Amniotic epithelial cell (primary cell): ENCODE measurements around the gene NIPSNAP2.
"Not testable (repeated sequence)": the region's sequence is repeated elsewhere in the genome, so short reads cannot be mapped to it uniquely, and the experiment has no call there.

Source experiments
- DNase-seq: peaks from one replicate; pipeline ENCODE4 v3.0.0-alpha.2; 2010; ENCODE audit warnings: low read depth

NIPSNAP2 gene

DNA sequence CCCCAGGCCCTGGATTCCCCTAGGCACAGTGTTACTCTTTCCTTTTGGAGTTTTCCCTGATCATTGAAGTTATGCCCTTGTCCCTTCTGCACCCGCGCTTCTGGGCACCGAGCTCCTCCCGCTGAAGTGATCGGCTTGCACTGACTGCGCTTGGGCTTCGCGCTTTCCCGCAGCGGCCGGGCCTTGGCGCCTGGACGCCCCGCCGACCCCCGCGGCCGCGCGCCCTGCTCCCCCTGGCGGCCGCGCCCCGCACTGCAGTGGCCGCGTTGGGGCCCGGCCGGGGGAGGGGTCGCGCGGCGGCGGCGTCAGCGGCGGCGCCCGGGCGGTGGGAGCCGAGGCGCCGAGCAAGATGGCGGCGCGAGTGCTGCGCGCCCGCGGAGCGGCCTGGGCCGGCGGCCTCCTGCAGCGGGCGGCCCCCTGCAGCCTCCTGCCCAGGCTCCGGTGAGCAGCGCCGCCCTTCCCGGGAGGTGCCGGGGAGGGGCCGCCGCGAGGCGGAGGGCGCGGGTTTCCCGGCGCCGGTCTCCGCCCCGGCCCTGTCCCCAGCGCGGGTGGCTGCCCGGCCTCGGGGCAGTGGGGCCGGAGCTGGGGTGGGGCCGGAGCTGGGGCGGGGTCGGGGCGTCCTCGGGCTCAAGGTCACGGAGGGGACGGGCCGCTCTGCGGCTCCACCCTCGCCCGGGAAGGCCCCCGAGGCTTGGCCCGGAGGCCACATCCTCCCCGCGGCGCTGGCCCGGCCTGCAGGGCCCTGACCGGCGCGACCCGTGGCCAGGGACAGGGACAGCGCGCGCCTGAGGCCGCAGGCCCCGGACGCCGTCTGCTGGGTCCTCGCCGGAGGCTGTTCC, at the start of gene NIPSNAP2:
NIPSNAP2 (plus strand) TSS at position 325 of the 839 bp plus-strand sequence; CDS start at position 350, 25 bp downstream.
- peak; percentile 36 for DNase-seq

GRCh38 chr7:55917771-55918170, 46.6 kb upstream of the NIPSNAP2 start:
- DNase-seq = no peak

DNA sequence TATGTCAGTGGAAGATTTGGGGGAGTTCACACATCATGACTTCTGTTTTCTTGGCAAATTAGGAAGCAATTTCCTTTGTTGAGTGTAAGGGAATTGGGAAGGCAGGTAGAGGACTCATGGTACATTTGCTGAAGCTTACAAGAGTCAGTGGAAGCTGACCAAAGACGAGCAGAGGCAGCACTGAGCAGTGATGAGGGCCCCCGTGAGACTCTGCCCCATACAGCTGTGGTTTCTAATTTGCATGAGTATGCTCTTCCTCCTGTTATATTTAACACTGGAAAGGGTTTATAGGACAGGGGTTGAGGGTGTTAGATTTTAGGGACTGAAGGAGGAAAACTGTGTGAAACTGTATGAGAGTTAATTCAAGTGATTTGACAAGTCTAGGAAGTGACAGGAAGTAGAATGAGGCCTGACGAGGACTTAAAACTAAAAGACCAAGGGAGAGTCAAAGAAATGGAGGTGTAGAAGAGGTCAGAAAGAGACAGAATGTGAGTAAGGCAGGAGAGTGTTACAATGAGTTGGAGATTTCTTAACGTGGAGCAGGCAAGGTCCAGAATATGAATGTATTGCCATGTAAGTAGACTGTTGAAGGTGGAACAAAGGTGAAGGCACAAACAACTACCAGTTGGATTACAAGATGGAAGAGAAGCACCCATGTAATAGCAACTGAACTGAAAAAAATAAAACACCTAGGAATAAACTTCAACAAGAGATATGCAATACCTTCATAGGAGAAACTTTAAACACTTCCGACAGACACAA, 36.2 kb upstream of the NIPSNAP2 start:
- DNase-seq = no peak

DNA sequence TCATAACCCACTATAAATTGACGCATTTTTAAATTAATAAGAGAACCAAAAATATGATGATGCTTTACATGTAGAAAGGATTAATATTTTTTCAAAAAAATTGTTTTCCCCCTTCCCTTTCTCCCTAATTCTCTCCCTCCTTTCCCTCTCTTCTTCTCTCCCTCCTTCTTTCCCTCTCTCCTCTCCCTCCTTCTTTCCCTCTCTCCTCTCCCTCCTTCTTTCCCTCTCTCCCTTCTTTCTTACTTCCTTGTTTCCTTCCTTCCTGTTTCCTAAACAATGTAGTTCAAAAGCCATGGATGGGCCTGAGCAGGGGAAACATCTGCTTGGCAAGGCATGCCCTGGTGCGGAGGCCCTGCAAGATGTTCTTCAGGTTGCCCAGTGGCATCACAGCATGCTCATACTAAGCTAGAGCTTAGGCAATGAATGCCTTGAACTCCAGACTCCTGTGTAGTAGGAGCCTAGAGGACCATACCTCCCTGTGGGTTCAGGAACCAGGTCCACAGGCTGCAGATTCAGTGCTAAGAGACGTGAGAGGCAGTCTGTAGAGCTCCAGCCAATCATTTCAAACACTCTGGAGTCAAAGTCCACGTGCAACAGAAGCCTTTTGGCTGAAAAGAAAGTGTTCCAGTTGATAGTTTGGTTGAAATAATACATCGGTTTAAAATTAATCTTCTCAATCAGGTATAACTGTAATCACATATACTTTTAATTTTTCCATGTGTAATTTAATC, 32.8 kb upstream of the NIPSNAP2 start:
- DNase-seq = no peak

DNA sequence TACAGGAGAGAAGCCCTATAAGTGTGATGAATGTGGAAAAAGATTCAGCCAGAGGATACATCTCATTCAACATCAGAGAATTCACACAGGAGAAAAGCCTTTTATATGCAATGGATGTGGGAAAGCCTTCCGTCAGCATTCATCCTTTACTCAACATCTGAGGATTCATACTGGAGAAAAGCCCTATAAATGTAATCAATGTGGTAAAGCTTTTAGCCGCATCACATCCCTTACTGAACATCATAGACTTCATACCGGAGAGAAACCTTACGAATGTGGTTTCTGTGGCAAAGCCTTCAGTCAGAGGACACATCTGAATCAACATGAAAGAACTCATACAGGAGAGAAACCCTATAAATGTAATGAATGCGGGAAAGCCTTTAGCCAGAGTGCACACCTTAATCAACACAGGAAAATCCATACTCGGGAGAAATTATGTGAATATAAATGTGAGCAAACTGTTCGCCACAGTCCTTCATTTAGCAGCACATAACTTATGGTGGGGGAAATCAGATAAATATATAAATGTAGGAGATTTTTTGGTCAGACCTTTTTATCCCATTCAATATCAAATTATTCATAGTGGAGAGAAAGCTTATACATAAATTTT, 24.8 kb upstream of the NIPSNAP2 start:
- peak; percentile 2 for DNase-seq

- DNase-seq = no peak
Observed at GRCh38 chr7:55946545-55946944, 17.8 kb upstream of the NIPSNAP2 start.

DNA sequence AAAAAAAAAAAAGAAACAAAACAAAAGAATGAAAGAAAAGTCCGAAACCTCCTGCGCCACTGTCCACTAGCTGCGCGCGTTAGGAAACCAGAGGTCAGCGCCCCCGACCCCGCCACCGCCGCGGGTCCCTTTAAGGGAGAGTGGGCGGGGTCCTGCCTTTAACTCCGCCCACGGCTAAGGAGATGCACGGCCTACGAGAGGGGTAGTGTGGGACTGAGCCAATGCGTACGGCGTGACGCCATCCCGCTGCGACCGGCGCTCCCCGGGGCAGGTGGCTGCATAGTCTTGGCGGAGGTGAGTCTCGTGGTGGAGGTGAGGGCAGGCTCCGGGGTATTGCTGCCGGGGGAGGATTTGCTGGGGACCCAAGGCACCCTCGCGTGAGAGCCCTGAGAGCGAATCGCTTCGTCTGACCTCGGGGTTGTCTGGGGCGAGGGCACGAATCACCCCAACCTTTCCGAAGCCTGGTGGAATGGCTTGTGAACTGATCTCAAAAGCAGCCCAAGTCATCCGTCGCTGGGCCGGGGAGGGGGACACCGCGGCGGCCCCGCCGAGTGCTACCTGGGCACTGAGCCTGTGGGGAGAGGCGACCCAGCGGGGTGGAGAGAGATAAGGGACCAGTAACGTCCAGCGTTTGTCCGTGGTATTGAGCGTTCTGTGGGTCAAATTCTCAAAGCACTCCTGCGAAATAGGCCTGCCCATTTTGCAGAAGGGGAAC, 12.6 kb upstream of the NIPSNAP2 start, which contains the start of gene MRPS17:
MRPS17 (plus strand) TSS at position 241 of the 715 bp plus-strand sequence. CDS start 1,319 bp downstream, outside the sequence.
- peak; percentile 83 for DNase-seq

DNA sequence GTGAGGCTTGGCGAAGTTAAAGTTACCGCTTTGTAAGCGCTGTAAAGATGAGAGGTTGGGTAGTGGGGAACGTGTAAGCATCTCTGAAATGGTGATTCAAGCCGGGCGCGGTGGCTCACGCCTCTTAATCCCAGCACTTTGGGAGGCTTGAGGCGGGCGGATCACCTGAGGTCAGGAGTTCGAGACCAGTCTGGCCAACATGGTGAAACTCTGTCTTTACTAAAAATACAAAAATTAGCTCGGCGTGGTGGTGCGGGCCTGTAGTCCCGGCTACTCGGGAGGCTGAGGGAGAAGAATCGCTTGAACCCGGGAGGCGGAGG, 12.1 kb upstream of the NIPSNAP2 start:
- not testable (repeated sequence) for DNase-seq

- DNase-seq = no peak
Observed at GRCh38 chr7:55953707-55954475, 10.5 kb upstream of the NIPSNAP2 start.

GRCh38 chr7:55957190-55957589, 7.2 kb upstream of the NIPSNAP2 start:
- no peak for DNase-seq

DNA sequence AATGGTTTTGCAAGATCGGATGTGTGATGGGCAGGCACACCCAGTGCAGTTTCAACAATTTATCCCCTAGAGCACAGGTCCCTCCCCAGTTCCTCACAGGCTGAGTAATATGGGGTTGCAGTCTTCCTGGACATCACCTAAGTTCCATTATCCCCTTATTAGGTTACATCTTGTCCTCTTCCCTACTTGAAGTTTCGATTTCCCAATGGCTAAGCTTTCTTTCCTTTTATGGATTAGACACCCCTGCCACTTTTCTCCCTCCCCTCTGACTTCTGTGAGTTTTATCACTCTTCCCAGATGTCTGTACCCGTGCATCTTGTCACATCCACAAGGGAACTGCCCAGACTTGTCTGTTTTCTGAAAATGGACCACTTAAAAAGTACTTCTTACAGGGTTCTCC, 2.4 kb upstream of the NIPSNAP2 start:
- no peak for DNase-seq

DNA sequence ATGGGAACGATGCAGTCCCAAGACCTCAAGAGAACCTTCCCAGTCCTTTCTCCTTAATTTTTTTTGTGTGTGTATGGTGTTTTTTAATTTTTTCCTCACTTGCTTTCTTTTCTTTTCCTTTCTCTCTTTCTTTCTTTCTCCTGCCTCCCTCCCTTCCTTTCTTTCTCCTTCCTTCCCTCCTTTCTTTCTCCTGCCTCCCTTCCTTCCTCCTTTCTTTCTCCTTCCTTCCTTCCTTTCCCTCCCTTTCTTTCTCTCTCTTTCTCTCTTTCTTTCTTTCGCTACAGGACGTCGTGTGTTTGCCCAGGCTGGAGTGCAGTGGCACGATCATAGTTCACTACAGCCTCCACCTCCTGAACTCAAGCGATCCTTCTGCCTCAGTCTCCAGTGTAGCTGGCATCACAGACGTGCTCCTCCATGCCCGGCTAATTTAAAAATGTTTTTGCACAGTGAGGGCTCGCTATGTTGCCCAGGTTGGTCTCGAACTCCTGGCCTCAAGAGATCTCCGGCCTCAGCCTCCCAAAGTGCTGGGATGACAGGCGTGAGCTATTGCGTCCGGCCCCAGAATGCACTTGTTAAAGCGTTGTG, 709 bp upstream of the NIPSNAP2 start:
- no peak for DNase-seq

DNA sequence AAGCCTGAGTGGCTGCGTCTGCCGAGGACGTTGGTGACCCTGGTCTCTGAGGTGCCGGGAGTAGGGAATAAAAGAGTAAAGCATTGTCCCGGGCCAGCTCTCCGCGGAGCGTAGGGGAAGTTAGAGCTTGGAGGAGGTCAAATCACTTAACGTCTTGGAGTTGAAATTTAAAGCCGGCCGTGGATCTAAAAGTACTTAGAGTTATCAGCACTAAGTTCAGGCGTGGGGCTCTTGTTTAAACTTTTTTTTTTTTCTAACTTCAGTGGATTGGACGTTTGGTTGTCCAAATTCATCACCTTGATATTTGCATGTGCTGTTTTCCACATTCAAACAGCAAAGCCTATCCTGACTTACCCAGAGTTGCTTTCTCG, 700 bp downstream of the NIPSNAP2 start:
- peak; percentile 31 for DNase-seq

- peak; percentile 66 for DNase-seq
Observed at GRCh38 chr7:55965805-55966421, 1.5 kb downstream of the NIPSNAP2 start.

GRCh38 chr7:55966851-55967250, 2.5 kb downstream of the NIPSNAP2 start:
- peak; percentile 21 for DNase-seq

- no peak for DNase-seq
Observed at GRCh38 chr7:55969391-55969790, 5.0 kb downstream of the NIPSNAP2 start.

GRCh38 chr7:55970561-55970960, 6.2 kb downstream of the NIPSNAP2 start:
- no peak for DNase-seq

- no peak for DNase-seq
Observed at GRCh38 chr7:55970978-55971377, 6.6 kb downstream of the NIPSNAP2 start.

DNA sequence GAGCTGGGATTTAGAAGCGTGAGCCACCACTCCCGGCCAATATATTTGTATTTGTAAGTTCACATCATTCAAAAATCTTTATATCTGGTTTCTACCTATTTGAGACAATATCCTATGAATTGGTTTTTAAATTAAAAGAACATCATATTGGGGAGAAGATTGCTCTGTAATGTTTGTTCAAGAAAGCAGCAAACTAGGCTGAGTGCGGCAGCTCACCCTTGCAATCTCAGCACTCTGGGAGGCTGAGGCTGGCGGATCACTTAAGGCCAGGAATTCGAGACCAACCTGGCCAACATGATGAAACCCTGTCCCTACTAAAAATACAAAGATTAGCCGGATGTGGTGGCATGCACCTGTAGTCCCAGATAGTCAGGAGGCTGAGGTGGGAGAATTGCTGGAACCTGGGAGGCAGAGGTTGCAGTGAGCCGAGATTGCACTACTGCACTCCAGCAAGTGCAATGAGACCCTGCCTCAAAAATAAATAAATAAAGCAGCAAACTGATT, 9.4 kb downstream of the NIPSNAP2 start:
- DNase-seq = no peak
